Common myeloid progenitor, CD34-positive (primary cell): ENCODE measurements around the gene ZNF185.

Experiments
- CTCF ChIA-PET: fragments of 350-600 bp; sonication (Branson Sonifier 250); formaldehyde crosslinking; loops from one replicate; lab custom pipeline; 2021; ENCODE audit warnings: antibody characterized with exemption; lab: Charles Lee
- POLR2A ChIA-PET: fragments of 350-600 bp; sonication (Branson Sonifier 250); formaldehyde crosslinking; loops from one replicate; lab custom pipeline; 2021; ENCODE audit warnings: antibody characterized with exemption; lab: Charles Lee
- DNase-seq, 3 donors: peaks; one replicate each; pipeline versions ENCODE4 v3.0.0 to v3.0.0-alpha.2; 2013
- H3K27ac ChIP-seq, 2 experiments: 1 replicate in 1 of 2; 2 replicates in 1 of 2; pipeline ENCODE4 v1.7.0; 2013; ENCODE audit warnings: inconsistent platforms in 2 of 2, low read length in 2 of 2, mild to moderate bottlenecking in 2 of 2, low read depth in 1 of 2, moderate library complexity in 1 of 2; ENCODE audit not compliant: severe bottlenecking in 2 of 2, insufficient read depth in 1 of 2, poor library complexity in 1 of 2
- H3K27me3 ChIP-seq, 5 experiments: replicated peaks in 2 of 5; 1 replicate in 3 of 5; 2 replicates in 2 of 5; pipeline versions ENCODE4 v1.6.1 to v1.7.0; 2013; ENCODE audit warnings: low read length in 4 of 5, mild to moderate bottlenecking in 2 of 5, moderate library complexity in 2 of 5, inconsistent platforms in 1 of 5; ENCODE audit not compliant: insufficient read depth in 5 of 5, control insufficient read depth in 4 of 5
- H3K36me3 ChIP-seq, 4 experiments: 1 replicate in 2 of 4; 2 replicates in 2 of 4; pipeline versions ENCODE4 v1.6.1 to v1.7.0; 2013; ENCODE audit warnings: low read length in 3 of 4, control low read depth in 1 of 4, mild to moderate bottlenecking in 1 of 4; ENCODE audit not compliant: control insufficient read depth in 4 of 4, insufficient read depth in 4 of 4
- H3K4me1 ChIP-seq, 4 experiments: 1 replicate in 3 of 4; 2 replicates in 1 of 4; pipeline versions ENCODE4 v1.6.1 to v1.7.1; 2013; ENCODE audit warnings: low read length in 3 of 4, mild to moderate bottlenecking in 3 of 4, control low read depth in 1 of 4, inconsistent platforms in 1 of 4, moderate library complexity in 1 of 4; ENCODE audit not compliant: control insufficient read depth in 4 of 4, insufficient read depth in 4 of 4; ENCODE audit errors: control extremely low read depth in 1 of 4
- H3K4me3 ChIP-seq, 7 experiments: 1 replicate in 4 of 7; 2 replicates in 3 of 7; pipeline versions ENCODE4 v1.5.1 to v1.7.0; 2013; ENCODE audit warnings: mild to moderate bottlenecking in 7 of 7, low read length in 6 of 7, moderate library complexity in 6 of 7, inconsistent platforms in 2 of 7, low read depth in 2 of 7, control low read depth in 1 of 7; ENCODE audit not compliant: insufficient read depth in 4 of 7, control insufficient read depth in 1 of 7; ENCODE audit errors: extremely low read depth in 1 of 7
- H3K9me3 ChIP-seq, 5 experiments: 1 replicate in 4 of 5; 2 replicates in 1 of 5; pipeline versions ENCODE4 v1.6.1 to v1.7.1; 2013; ENCODE audit warnings: low read length in 4 of 5, mild to moderate bottlenecking in 2 of 5, inconsistent platforms in 1 of 5, low read depth in 1 of 5, moderate library complexity in 1 of 5; ENCODE audit not compliant: control insufficient read depth in 4 of 5, insufficient read depth in 2 of 5; ENCODE audit errors: control extremely low read depth in 1 of 5
- WGBS: methylation state at CpG from one replicate; pipeline ENCODE4 v1.1.5; 2013; ENCODE audit not compliant: insufficient coverage; 5-methylcytosine and 5-hydroxymethylcytosine counted together

Gene ZNF185

GRCh38 chrX:152866386-152866785, 31.5 kb upstream of the ZNF185 start:
- no peak overlapping the region for H3K27ac ChIP-seq
- peaks cover 2 to 63% (median 33%) of the 10 kb centered on the region in 4 experiments for H3K36me3 ChIP-seq
- no peak overlapping the region for H3K4me3 ChIP-seq
- CTCF ChIA-PET: no interaction called here
- no peaks in the 10 kb centered on the region for H3K4me1 ChIP-seq
- WGBS: 91% methylated on average over 5 of the region's 5 CpGs
- POLR2A ChIA-PET: no interaction called here
- no peaks in the 10 kb centered on the region for H3K9me3 ChIP-seq
- peaks cover 0 to 3% (median 0%) of the 10 kb centered on the region in 5 experiments for H3K27me3 ChIP-seq
- no peak for DNase-seq

GRCh38 chrX:152869972-152870371, 27.9 kb upstream of the ZNF185 start:
- ChIA-PET POLR2A (no interaction called here), CTCF (interaction anchor here (1.0 kb wide), 2 partner anchors 9 to 57 kb away, joined by 3 read pairs; no protein-coding TSS in a partner anchor)
- Histone ChIP-seq H3K36me3 (peaks cover 2 to 48% (median 28%) of the 10 kb centered on the region in 4 experiments), H3K9me3 (no peaks in the 10 kb centered on the region), H3K27me3 (no peaks in the 10 kb centered on the region), H3K4me3 (no peak overlapping the region), H3K27ac (no peak overlapping the region), H3K4me1 (no peaks in the 10 kb centered on the region)
- DNase-seq: no peak
- 80% methylated on average over 6 of the region's 7 CpGs for WGBS

GRCh38 chrX:152871260-152871659, 26.6 kb upstream of the ZNF185 start:
- H3K36me3 ChIP-seq: peaks cover 2 to 36% (median 20%) of the 10 kb centered on the region in 4 experiments
- H3K4me3 ChIP-seq: no peak overlapping the region
- H3K27me3 ChIP-seq: peaks cover 0 to 3% (median 0%) of the 10 kb centered on the region in 5 experiments
- H3K4me1 ChIP-seq: no peaks in the 10 kb centered on the region
- WGBS: 83% methylated on average over 9 of the region's 9 CpGs
- H3K27ac ChIP-seq: no peak overlapping the region
- CTCF ChIA-PET: interaction anchor here (0.6 kb wide), 1 partner anchor 1128 kb away, joined by 3 read pairs; no protein-coding TSS in a partner anchor
- no peaks in the 10 kb centered on the region for H3K9me3 ChIP-seq
- POLR2A ChIA-PET: no interaction called here
- no peak for DNase-seq

- POLR2A ChIA-PET: no interaction called here
- CTCF ChIA-PET: no interaction called here
- Histone ChIP-seq H3K4me1 (no peaks in the 10 kb centered on the region), H3K27ac (no peak overlapping the region), H3K27me3 (peaks cover 0 to 5% (median 0%) of the 10 kb centered on the region in 5 experiments), H3K4me3 (no peak overlapping the region), H3K9me3 (peaks cover 0 to 3% (median 0%) of the 10 kb centered on the region in 5 experiments), H3K36me3 (peaks cover 2 to 26% (median 14%) of the 10 kb centered on the region in 4 experiments)
- DNase-seq: no peak
- 83% methylated on average over 1 of the region's 2 CpGs for whole genome bisulfite sequencing
These were observed 25.3 kb upstream of the ZNF185 start for GRCh38 chrX:152872522-152872921.

- H3K4me1 ChIP-seq: no peaks in the 10 kb centered on the region
- no peak overlapping the region for H3K27ac ChIP-seq
- H3K36me3 ChIP-seq: peaks cover 0 to 20% (median 11%) of the 10 kb centered on the region in 4 experiments
- DNase-seq: no peak
- ChIA-PET POLR2A (no interaction called here), CTCF (no interaction called here)
- peaks cover 0 to 3% (median 0%) of the 10 kb centered on the region in 5 experiments for H3K9me3 ChIP-seq
- 74% methylated on average over 2 of the region's 2 CpGs for WGBS
- no peak overlapping the region for H3K4me3 ChIP-seq
- H3K27me3 ChIP-seq: peaks cover 0 to 7% (median 0%) of the 10 kb centered on the region in 5 experiments
These were observed 24.5 kb upstream of the ZNF185 start for GRCh38 chrX:152873361-152873760.

- ChIA-PET POLR2A (no interaction called here), CTCF (interaction anchor here (1.3 kb wide), 1 partner anchor 9 kb away, joined by 3 read pairs; no protein-coding TSS in a partner anchor)
- Histone ChIP-seq H3K4me3 (no peak overlapping the region), H3K9me3 (peaks cover 0 to 3% (median 0%) of the 10 kb centered on the region in 5 experiments), H3K36me3 (no peaks in the 10 kb centered on the region), H3K27ac (no peak overlapping the region), H3K27me3 (peaks cover 0 to 7% (median 0%) of the 10 kb centered on the region in 5 experiments), H3K4me1 (no peaks in the 10 kb centered on the region)
- 92% methylated on average over 9 of the region's 10 CpGs for WGBS
- no peak for DNase-seq
These were observed 20.7 kb upstream of the ZNF185 start for GRCh38 chrX:152876931-152877840.
